ENCODE measurements around the gene NGFR.

Gene NGFR

DNA sequence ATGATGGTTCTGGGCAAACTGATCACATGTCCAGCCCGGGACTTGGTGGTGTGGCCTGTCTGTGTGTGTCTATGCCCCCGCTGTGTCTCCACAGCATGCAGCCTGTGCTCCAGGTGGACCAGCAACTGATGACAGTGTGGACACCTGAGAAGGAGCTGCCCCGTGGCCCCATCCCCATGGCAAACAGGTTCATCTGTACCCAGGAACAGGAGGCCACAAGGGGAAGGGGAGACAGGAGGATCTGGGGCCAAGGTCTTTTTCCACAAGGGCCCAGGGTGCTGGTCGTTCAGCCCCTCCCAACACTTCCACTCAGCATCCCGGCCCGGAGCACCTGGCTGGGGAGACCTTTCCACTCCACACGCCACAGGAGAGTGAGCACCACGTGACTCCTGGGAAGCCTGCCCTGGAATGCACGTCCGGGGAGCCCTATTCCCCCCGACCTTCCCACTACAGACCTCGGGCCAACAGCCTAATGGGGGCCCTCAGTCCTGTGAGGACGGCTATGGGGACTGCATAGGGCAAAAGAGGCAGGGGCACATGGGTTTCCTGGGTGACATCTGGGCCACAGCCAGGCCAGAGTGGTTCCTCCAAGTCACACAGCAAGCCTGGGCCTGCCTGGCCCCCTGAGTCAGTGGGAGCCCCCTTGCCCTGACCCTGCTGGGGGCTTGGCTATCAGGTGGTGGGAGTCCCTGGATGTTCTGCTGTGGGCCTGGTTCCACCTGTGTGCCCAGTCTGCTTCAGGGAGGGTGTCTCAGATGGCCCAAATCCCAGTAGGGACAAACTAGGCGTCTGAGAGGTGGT is 59.8 kb downstream of the NGFR start:
- Histone ChIP-seq H4K20me1 (ENCODE audit: insufficient read depth, low read length) (no peaks in the 10 kb centered on the region), H3K79me2 (ENCODE audit: low read length) (no peaks in the 10 kb centered on the region), H3K4me2 (ENCODE audit: low read depth, low read length) (no peak overlapping the region), H3K27ac (ENCODE audit: low read length) (no peak overlapping the region), H3F3A (ENCODE audit: insufficient read depth, low read length) (no peaks in the 10 kb centered on the region), H3K4me1 (ENCODE audit: low read length) (no peaks in the 10 kb centered on the region), H3K36me3 (replicated peaks; ENCODE audit: insufficient read depth, low read length) (no peaks in the 10 kb centered on the region), H3K9me2 (replicated peaks; ENCODE audit: insufficient read depth, low read length) (no peaks in the 10 kb centered on the region), H3K9me3 (replicated peaks; ENCODE audit: insufficient read depth, low read length) (no peaks in the 10 kb centered on the region), H3K9ac (ENCODE audit: low read length) (no peak overlapping the region), H2AFZ (ENCODE audit: low read length) (no peak overlapping the region), H3K4me3 (ENCODE audit: low read length) (no peak overlapping the region), H3K27me3 (replicated peaks; ENCODE audit: insufficient read depth, low read length) (peaks cover 5% of the 10 kb centered on the region)
- no peak for TF ChIP-seq EZH2phosphoT487 (IDR thresholded peaks at IDR 0.05; ENCODE audit: low read length)
- TF ChIP-seq EZH2 (optimal IDR thresholded peaks at IDR 0.05; ENCODE audit: low read depth, low read length), result no peak
- TF ChIP-seq, protein P1, sequence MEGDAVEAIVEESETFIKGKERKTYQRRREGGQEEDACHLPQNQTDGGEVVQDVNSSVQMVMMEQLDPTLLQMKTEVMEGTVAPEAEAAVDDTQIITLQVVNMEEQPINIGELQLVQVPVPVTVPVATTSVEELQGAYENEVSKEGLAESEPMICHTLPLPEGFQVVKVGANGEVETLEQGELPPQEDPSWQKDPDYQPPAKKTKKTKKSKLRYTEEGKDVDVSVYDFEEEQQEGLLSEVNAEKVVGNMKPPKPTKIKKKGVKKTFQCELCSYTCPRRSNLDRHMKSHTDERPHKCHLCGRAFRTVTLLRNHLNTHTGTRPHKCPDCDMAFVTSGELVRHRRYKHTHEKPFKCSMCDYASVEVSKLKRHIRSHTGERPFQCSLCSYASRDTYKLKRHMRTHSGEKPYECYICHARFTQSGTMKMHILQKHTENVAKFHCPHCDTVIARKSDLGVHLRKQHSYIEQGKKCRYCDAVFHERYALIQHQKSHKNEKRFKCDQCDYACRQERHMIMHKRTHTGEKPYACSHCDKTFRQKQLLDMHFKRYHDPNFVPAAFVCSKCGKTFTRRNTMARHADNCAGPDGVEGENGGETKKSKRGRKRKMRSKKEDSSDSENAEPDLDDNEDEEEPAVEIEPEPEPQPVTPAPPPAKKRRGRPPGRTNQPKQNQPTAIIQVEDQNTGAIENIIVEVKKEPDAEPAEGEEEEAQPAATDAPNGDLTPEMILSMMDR (IDR thresholded peaks at IDR 0.05; ENCODE audit: low read length), result no peak
- DNase-seq, result no peak

DNA sequence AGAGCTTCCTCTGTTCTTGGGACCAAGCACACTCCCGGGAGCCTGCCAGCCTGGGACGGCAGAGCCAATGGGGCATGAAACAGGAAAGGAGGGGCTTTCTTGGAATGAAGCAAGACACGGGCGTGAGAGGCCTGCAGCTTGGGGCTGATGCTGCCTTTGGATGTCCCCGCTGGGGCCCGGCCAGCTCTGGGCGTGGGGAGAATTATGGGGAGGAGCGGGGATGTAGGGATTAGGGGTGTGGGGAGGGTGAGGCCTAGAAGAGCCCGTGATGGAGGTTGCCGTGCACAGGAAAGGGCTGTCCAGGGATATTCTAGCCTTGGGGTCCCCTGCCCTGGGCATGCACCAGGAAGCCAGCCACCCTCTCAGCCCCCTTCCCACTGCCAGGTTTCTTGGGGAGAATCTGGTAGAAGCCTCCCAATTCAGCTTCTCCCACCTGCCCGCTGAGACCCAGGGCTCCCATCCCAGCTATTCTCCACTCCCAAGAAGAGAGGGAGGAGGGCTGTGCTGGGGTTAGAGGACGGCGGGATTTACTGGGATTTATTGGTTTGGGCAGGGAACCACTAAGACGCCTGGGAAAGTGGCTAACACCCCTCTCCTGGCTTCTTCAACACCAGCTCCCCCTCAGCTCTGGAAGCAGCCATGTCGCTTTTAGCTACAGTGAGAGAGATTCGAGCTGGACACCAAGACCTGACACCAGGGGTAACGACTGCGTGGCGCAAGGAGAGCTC is 60.6 kb downstream of the NGFR start:
- Histone ChIP-seq H3K4me3 (ENCODE audit: low read length) (0 out of 2 replicates have a peak overlapping the region, but pooled peaks have one; percentile 31), H3K27me3 (replicated peaks; ENCODE audit: insufficient read depth, low read length) (peaks cover 5% of the 10 kb centered on the region; the same call in 1 of the 2 replicates), H4K20me1 (ENCODE audit: insufficient read depth, low read length) (no peaks in the 10 kb centered on the region), H3K9me3 (replicated peaks; ENCODE audit: insufficient read depth, low read length) (no peaks in the 10 kb centered on the region), H3K36me3 (replicated peaks; ENCODE audit: insufficient read depth, low read length) (no peaks in the 10 kb centered on the region), H3K9me2 (replicated peaks; ENCODE audit: insufficient read depth, low read length) (no peaks in the 10 kb centered on the region), H3K4me1 (ENCODE audit: low read length) (no peaks in the 10 kb centered on the region), H3K79me2 (ENCODE audit: low read length) (no peaks in the 10 kb centered on the region), H2AFZ (ENCODE audit: low read length) (peak overlapping the region; percentile 62), H3K9ac (ENCODE audit: low read length) (no peak overlapping the region; the same call in 1 of the 2 replicates), H3F3A (ENCODE audit: insufficient read depth, low read length) (no peaks in the 10 kb centered on the region), H3K4me2 (ENCODE audit: low read depth, low read length) (peak overlapping the region; percentile 81), H3K27ac (ENCODE audit: low read length) (no peak overlapping the region)
- DNase-seq, result no peak
- TF ChIP-seq EZH2phosphoT487 (IDR thresholded peaks at IDR 0.05; ENCODE audit: low read length) (no peak), EZH2 (optimal IDR thresholded peaks at IDR 0.05; ENCODE audit: low read depth, low read length) (no peak)
- TF ChIP-seq, protein P1 (IDR thresholded peaks at IDR 0.05; ENCODE audit: low read length), result no peak

GRCh38 chr17:49556223-49556943 is 61.3 kb downstream of the NGFR start:
- H3K9me3 ChIP-seq (replicated peaks; ENCODE audit: insufficient read depth, low read length), result no peaks in the 10 kb centered on the region
- no peaks in the 10 kb centered on the region for H4K20me1 ChIP-seq (ENCODE audit: insufficient read depth, low read length)
- no peak overlapping the region; the same call in 1 of the 2 replicates for H3K9ac ChIP-seq (ENCODE audit: low read length)
- no peaks in the 10 kb centered on the region for H3K9me2 ChIP-seq (replicated peaks; ENCODE audit: insufficient read depth, low read length)
- H3K4me3 ChIP-seq (ENCODE audit: low read length), result peak overlapping the region; percentile 31; the same call in 1 of the 2 replicates
- H2AFZ ChIP-seq (ENCODE audit: low read length), result peak overlapping the region; percentile 62
- no peaks in the 10 kb centered on the region for H3K4me1 ChIP-seq (ENCODE audit: low read length)
- H3K36me3 ChIP-seq (replicated peaks; ENCODE audit: insufficient read depth, low read length), result no peaks in the 10 kb centered on the region
- H3K27me3 ChIP-seq (replicated peaks; ENCODE audit: insufficient read depth, low read length), result peaks cover 8% of the 10 kb centered on the region; the same call in 1 of the 2 replicates
- DNase-seq, result peak; percentile 64
- H3K27ac ChIP-seq (ENCODE audit: low read length), result no peak overlapping the region
- no peaks in the 10 kb centered on the region for H3K79me2 ChIP-seq (ENCODE audit: low read length)
- no peaks in the 10 kb centered on the region for H3F3A ChIP-seq (ENCODE audit: insufficient read depth, low read length)
- TF ChIP-seq, protein P1 (IDR thresholded peaks at IDR 0.05; ENCODE audit: low read length), result peak; percentile 99
- TF ChIP-seq EZH2phosphoT487 (IDR thresholded peaks at IDR 0.05; ENCODE audit: low read length) (no peak), EZH2 (optimal IDR thresholded peaks at IDR 0.05; ENCODE audit: low read depth, low read length) (no peak)
- H3K4me2 ChIP-seq (ENCODE audit: low read depth, low read length), result peak overlapping the region; percentile 81
